Endometrial microvascular endothelial cells (primary cell): ENCODE measurements around the gene CACHD1. TPM values are rescaled to one million over a fixed set of nuclear protein-coding genes. Genes with fewer than 3 reads are reported as not detected.
"Not testable (repeated sequence)": the region's sequence is repeated elsewhere in the genome, so short reads cannot be mapped to it uniquely, and the experiment has no call there.

Experiments
- in situ Hi-C: cut with HindIII; loops from 2 replicates; pipeline ENCODE4 v1.10.0; 2017; ENCODE audit warnings: low sequenced_read_pairs, low pct_unique_long_range_greater_than_20kb; ENCODE audit errors: inconsistent ontology term
- total RNA-seq: library from RNA; depleted of rRNA; stranded (reverse); fragments of >200 nt; gene quantifications from one replicate; pipeline ENCODE4 v1.2.3, GENCODE V29; 2015; ENCODE audit errors: inconsistent ontology term

Gene CACHD1
- total RNA-seq, 1 donor from 2014 or later = 7.7 TPM

GRCh38 chr1:64599242-64599641, 129.3 kb downstream of the CACHD1 start:
- in situ Hi-C loops = no loop called here

- in situ Hi-C loops = no loop called here
Measured at GRCh38 chr1:64601207-64601606, 131.3 kb downstream of the CACHD1 start.

GRCh38 chr1:64608005-64608650, 138.2 kb downstream of the CACHD1 start:
- in situ Hi-C loops = no loop called here

DNA sequence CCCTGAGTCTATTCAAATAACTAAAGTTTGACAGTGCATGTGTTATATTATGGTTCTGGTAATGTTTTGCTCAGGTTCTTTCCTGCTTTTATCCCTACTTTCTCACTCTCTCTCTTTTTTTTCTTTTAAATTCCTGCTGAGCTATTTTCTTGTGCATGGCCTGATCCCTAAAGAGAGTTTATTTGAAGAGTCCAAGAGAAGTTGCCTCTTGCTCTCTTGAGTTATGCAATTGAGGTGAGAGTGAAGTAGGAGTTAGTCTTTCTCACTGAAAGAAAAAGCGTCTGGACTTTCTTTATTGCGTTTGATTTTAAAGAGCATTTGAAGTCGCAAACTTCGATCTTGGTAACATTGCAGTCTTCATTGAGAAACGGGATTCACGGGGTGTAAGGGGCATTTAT, 138.7 kb downstream of the CACHD1 start:
- in situ Hi-C loops = no loop called here

- in situ Hi-C loops = not testable (repeated sequence)
Measured at GRCh38 chr1:64610950-64611349, 141.0 kb downstream of the CACHD1 start.

DNA sequence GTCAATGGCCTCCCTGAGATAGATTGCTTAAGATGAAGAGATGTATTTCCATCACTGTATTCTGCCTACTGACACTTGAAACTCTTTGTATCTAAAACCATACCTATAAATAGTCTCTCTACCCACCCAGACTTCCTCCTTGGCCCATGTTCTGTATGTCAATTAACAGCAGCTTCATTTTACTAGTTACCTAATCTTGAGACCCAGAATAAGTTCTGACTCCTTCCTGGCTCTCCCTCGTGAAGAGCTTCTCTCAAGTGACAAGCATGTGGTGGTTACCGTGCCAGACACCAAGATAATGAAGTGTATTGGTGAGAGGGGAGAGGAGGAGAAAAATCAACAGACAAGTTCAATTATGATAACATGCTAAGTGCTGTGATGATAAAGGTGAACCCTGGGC, 146.1 kb downstream of the CACHD1 start:
- in situ Hi-C loops = no loop called here

GRCh38 chr1:64623750-64624191, 153.8 kb downstream of the CACHD1 start:
- in situ Hi-C loops = no loop called here

GRCh38 chr1:64624218-64624713, 154.3 kb downstream of the CACHD1 start:
- in situ Hi-C loops = no loop called here

- in situ Hi-C loops = no loop called here
Measured at GRCh38 chr1:64624808-64625207, 154.9 kb downstream of the CACHD1 start.

GRCh38 chr1:64630611-64631010, 160.7 kb downstream of the CACHD1 start:
- in situ Hi-C loops = no loop called here

DNA sequence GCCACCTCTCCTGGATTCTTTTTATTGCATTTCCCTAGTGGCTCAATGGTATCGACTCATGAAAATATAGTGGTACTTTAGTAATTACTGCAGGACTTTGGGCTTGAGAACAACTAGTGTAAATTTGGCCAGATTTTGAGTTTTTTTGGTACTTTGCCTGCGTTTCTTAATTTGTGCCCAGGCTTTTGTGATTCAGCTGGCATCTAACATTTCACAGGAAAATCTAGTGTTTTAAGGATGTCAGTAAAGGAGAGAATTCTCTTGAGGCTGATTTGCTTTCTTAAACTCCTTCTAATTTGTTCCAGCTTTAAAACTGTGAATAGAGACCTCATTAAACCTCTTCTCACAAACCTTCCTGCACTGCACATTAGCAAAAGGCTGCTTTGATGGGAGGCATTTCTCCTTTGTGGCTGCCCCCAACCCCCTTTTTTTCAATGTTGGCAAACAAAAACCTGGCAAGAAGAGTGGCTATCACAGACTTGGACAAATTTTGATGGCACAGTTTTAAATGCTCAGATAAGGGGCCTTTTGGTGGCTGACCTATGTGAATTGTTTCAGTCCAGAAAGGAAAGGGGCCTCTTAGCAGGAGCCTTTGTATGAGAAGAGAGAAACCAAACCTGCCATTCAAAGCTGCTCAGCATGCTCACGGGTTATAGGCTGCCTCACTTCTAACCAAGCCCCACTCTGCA, 161.6 kb downstream of the CACHD1 start:
- in situ Hi-C loops = no loop called here

DNA sequence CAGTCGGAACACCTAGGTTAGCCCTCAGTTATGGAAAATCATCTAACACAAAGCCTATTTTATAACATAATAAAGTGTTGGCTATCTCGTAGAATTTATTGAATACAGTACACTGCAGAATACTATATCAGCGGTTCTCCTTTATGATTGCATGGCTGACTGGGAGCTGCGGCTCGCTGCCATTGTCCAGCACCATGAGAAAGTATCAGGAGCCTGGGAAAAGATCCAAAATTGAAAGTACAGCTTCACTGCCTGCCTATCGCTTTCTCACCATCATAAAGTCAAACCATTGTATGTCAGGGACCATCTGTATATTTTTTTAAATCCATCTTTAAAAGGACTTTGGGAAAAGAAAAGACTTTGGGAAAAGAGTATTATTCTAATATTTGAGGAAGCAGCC, 163.0 kb downstream of the CACHD1 start:
- in situ Hi-C loops = no loop called here

DNA sequence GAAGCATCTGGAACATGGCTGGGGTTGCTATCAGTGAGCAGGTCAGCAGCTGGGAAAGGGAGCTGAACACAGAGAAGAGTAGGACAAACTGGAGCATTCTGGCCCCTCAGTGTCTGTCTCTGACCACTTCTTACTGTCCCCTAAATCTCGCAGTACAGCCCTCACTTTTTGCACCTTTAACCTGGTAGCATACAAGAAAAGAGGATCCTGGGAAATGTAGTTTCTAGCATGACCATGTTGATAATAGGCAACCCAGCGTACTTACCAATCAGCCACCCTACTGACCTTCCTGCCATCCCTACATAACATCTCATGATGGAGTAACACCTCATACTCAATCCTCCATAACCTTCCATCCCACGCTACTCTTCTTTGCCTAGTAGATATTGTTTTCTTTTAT, 175.8 kb downstream of the CACHD1 start:
- in situ Hi-C loops = no loop called here

DNA sequence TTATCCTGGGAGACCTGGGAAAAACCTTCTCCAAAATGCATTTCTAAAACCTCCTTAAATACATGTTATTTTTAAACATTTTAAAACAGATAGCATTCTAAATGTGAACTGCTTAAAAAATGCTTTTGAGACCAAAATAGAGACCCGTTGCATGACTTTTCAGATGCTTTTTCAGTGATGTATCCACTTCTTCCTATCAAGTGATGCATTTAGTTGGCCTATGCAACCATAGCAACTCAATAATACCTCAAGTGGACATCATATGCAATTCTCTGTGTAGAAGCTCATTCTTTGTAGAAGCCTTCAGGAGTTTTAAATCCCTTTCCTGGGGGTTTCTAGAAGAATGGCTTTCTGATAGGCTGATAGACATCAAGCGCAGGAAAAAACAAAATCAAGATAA, 180.5 kb downstream of the CACHD1 start:
- in situ Hi-C loops = no loop called here

DNA sequence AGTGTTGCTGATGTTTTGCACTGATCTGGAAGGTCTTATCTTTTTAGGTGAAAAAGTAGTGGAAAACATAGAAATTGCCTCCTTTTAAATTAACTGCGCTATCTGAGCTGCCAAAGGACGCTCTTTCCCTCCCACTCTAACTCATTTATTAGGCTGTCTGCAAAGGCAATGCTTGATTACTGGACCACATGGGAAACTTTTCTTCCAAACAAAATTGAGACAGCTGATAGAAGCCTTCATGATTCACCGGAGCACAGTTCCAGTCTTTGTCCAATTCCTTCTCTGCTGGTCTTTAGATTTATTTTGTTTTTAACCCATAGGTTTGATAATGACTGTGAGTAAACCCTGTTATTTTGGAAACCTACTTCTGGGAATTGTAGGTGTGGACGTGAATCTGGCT, 181.9 kb downstream of the CACHD1 start:
- in situ Hi-C loops = no loop called here

- in situ Hi-C loops = no loop called here
Measured at GRCh38 chr1:64653466-64653865, 183.5 kb downstream of the CACHD1 start.

DNA sequence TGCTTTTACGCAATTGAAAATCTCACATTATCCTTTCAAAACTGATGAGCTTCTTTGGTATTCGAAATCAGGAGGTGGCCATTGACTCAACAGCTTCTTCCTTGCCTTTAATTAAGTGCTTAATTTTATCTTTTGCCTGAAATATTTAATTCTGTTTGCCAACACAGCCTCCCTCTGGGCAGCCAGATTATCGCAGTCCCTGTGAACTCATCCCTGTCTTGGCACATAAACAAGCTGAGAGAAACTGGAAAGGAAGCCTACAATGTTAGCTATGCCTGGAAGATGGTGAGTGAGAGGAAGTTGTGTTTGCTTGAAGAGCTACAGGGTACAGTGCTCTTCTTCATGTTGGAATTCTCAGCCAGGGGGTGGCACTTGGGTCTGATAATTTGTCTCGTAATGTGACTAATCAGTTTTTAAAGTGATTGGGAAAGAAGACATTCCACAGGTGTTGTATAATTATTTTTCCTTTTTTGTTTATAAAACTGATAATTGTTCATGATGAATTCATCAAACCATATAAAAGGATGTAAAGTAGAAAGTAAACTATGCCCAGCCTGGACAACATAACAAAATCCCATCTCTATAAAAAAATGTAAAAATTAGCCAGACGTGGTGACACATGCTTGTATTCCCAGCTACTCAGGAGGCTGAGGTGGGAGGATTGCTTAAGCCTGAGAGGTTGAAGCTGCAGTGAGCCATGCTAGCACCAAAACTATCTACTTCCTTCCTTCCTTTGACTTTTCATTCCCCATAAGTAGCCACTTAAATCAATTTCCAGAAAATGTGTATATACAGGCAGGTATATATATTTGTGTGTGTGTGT, 184.8 kb downstream of the CACHD1 start:
- in situ Hi-C loops = no loop called here

- in situ Hi-C loops = no loop called here
Measured at GRCh38 chr1:64655861-64656260, 185.9 kb downstream of the CACHD1 start.

GRCh38 chr1:64659478-64660138, 189.7 kb downstream of the CACHD1 start:
- in situ Hi-C loops = no loop called here
